HepG2 (cell line): ENCODE measurements around the gene EGLN1. TPM values are rescaled to one million over a fixed set of nuclear protein-coding genes. Genes with fewer than 3 reads are reported as not detected.

Experiments used
- ATAC-seq: fragments of 200-7000 bp; cut with Tn5 transposase; 3 replicates; pipeline ENCODE4 v1.9.1; 2020; ENCODE audit warnings: mild to moderate bottlenecking, moderate library complexity
- BruUV-seq: library from RNA; stranded (reverse); fragments of 400-500 nt; replicated peaks from 2 replicates; lab custom pipeline; 2021; lab: Mats Ljungman, UMichigan
- CTCF ChIA-PET: fragments of 300-600 bp; formaldehyde crosslinking; extraction: SDS; loops from one replicate; lab custom pipeline; 2021; ENCODE audit warnings: low total read pairs, inconsistent platforms, low intra/inter-chr PET ratio; lab: Yijun Ruan, JAX
- POLR2A ChIA-PET: fragments of 350-600 bp; sonication (Branson Sonifier 250); formaldehyde crosslinking; loops from one replicate; lab custom pipeline; 2020; ENCODE audit warnings: antibody characterized with exemption, inconsistent platforms; lab: Yijun Ruan, JAX
- DNase-seq: peaks from one replicate; pipeline ENCODE4 v3.0.0-alpha.2; 2015; ENCODE audit warnings: low spot score
- FAIRE-seq: peaks from 3 replicates; lab custom pipeline; 2011; peaks lifted over from hg19 to GRCh38; lab: Jason Lieb, UNC
- H2AFZ ChIP-seq: one replicate; pipeline ENCODE4 v1.6.1; 2011; ENCODE audit warnings: low read length, inconsistent platforms
- H3K27ac ChIP-seq: fragments of 300-600 bp; 3 replicates; pipeline ENCODE4 v1.8.0; 2011; ENCODE audit warnings: mixed run types, mild to moderate bottlenecking, mixed read lengths, low read length, inconsistent platforms; ENCODE audit not compliant: insufficient read depth; ENCODE audit errors: extremely low read length
- H3K27me3 ChIP-seq, 2 experiments: fragments of 200-600 bp in 1 of 2; 2 replicates in 1 of 2; 3 replicates in 1 of 2; pipeline versions ENCODE4 v1.6.0 to v1.8.0; 2011; ENCODE audit warnings: low read length in 2 of 2, mild to moderate bottlenecking in 2 of 2, moderate library complexity in 2 of 2, inconsistent platforms in 1 of 2; ENCODE audit not compliant: insufficient read depth in 2 of 2, control insufficient read depth in 1 of 2
- H3K36me3 ChIP-seq, 2 experiments: fragments of 200-600 bp in 1 of 2; replicated peaks in 1 of 2; 2 replicates in 1 of 2; 3 replicates in 1 of 2; pipeline versions ENCODE4 v1.5.1 to v1.8.0; 2011; ENCODE audit warnings: low read length in 2 of 2, inconsistent platforms in 1 of 2; ENCODE audit not compliant: insufficient read depth in 2 of 2, control insufficient read depth in 1 of 2
- H3K4me1 ChIP-seq: 2 replicates; pipeline ENCODE4 v1.5.1; 2012; ENCODE audit warnings: low read length, inconsistent platforms; ENCODE audit not compliant: insufficient read depth
- H3K4me2 ChIP-seq: 2 replicates; pipeline ENCODE4 v1.6.0; 2011; ENCODE audit warnings: low read depth, low read length, inconsistent platforms
- H3K4me3 ChIP-seq, 3 experiments: fragments of 200-600 bp in 1 of 3; sonication (generic), shearing (Covaris generic) in 1 of 3; replicated peaks in 1 of 3; 2 replicates each; pipeline ENCODE4 v1.5.1; 2011 to 2016; ENCODE audit warnings: low read length in 3 of 3, inconsistent platforms in 2 of 3, low read depth in 2 of 3, mild to moderate bottlenecking in 2 of 3, control low read depth in 1 of 3, mixed read lengths in 1 of 3; ENCODE audit not compliant: insufficient read depth in 1 of 3
- H3K79me2 ChIP-seq: one replicate; pipeline ENCODE4 v1.6.1; 2011; ENCODE audit warnings: low read length, inconsistent platforms; ENCODE audit not compliant: insufficient read depth
- H3K9ac ChIP-seq: 2 replicates; pipeline ENCODE4 v1.6.0; 2011; ENCODE audit warnings: mild to moderate bottlenecking, low read depth, low read length, inconsistent platforms; ENCODE audit not compliant: insufficient read depth
- H3K9me3 ChIP-seq: 2 replicates; pipeline ENCODE4 v1.5.1; 2012; ENCODE audit warnings: mild to moderate bottlenecking, low read length
- H4K20me1 ChIP-seq: 2 replicates; pipeline ENCODE4 v1.6.0; 2011; ENCODE audit warnings: inconsistent platforms, mild to moderate bottlenecking, low read length, moderate library complexity; ENCODE audit not compliant: insufficient read depth
- CCAR2 ChIP-seq: fragments of 200-400 bp; formaldehyde crosslinking; optimal IDR thresholded peaks from 2 replicates; pipeline ENCODE3; 2018; ENCODE audit warnings: low read depth, mild to moderate bottlenecking, low read length, moderate library complexity
- HIVEP1 ChIP-seq: sonication (generic); formaldehyde crosslinking; IDR thresholded peaks from 2 replicates; pipeline ENCODE4 v1.4.0; 2020; ENCODE audit warnings: mild to moderate bottlenecking, missing genetic modification reagents
- JARID2 ChIP-seq: sonication (generic); formaldehyde crosslinking; IDR thresholded peaks from 2 replicates; pipeline ENCODE4 v1.8.1; 2023; ENCODE audit warnings: missing genetic modification reagents, inconsistent platforms; ENCODE audit not compliant: insufficient replicate concordance
- SOX5 ChIP-seq: IDR thresholded peaks from 2 replicates; pipeline ENCODE4 v1.6.1; 2016; ENCODE audit warnings: borderline replicate concordance
- YY1 ChIP-seq: IDR thresholded peaks from 2 replicates; pipeline ENCODE4 v1.6.1; 2011; ENCODE audit warnings: low read length, low read depth, moderate library complexity, mild to moderate bottlenecking; ENCODE audit not compliant: insufficient read depth, insufficient replicate concordance
- ZNF407 ChIP-seq: sonication (generic); formaldehyde crosslinking; IDR thresholded peaks from one replicate; pipeline ENCODE4 v1.5.1; 2020; ENCODE audit warnings: mild to moderate bottlenecking, missing genetic modification reagents; ENCODE audit errors: not compliant biosample characterization
- WGBS: methylation state at CpG from one replicate; pipeline ENCODE4 v1.1.6; 2017; ENCODE audit warnings: low lambda C conversion rate; 5-methylcytosine and 5-hydroxymethylcytosine counted together
- in situ Hi-C: cut with HindIII; loops from 2 replicates; pipeline ENCODE4 v1.10.0; 2017; ENCODE audit warnings: low pct_unique_long_range_greater_than_20kb; ENCODE audit not compliant: extremely low pct_ligation_motif_present
- intact Hi-C: fragments of 100-400 bp; cut with micrococcal nuclease; formaldehyde crosslinking; loops from one replicate; pipeline ENCODE4 v1.10.0; 2022; ENCODE audit not compliant: unreplicated experiment
- polyA plus RNA-seq, 8 experiments: library from polyadenylated mRNA; depleted of rRNA in 3 of 8; stranded (reverse) in 7 of 8; unstranded in 1 of 8; fragments of >200 nt; fragmentation: Illumina TruSeq in 4 of 8; extraction: Trizol in 4 of 8; gene quantifications; 2 replicates each; pipeline versions ENCODE4 v1.2.1 to v1.2.3, GENCODE V29; 2011 to 2016; ENCODE audit warnings: low read depth in 4 of 8, missing spikeins in 1 of 8, mixed read lengths in 1 of 8; ENCODE audit not compliant: insufficient read depth in 1 of 8
- total RNA-seq, 5 experiments: library from RNA; depleted of rRNA; stranded (reverse); fragments of >200 nt; fragmentation: Illumina TruSeq; extraction: Trizol; gene quantifications; 2 replicates each; pipeline ENCODE4 v1.2.3, GENCODE V29; 2016; ENCODE audit warnings: low read depth in 1 of 5

The EGLN1 gene
- total and polyA plus RNA-seq, 2 of the 13 experiments (the other 11 are each of a cell fraction or from before 2014, with no cell fraction given): 34.4 to 44.1 TPM

- FAIRE-seq (no peak), ATAC-seq (no peak), DNase-seq (no peak)
- H3K79me2 ChIP-seq: no peaks in the 10 kb centered on the region
- CTCF ChIA-PET: no interaction called here
- TF ChIP-seq CCAR2 (no peak), YY1 (no peak), ZNF407 (CRISPR knock-in tag) (no peak), HIVEP1 (CRISPR knock-in tag) (no peak), SOX5 (CRISPR knock-in tag) (no peak), JARID2 (CRISPR knock-in tag) (no peak)
- no peaks in the 10 kb centered on the region; the same call in 1 of the 2 replicates for H3K9me3 ChIP-seq
- H3K4me2 ChIP-seq: no peak overlapping the region
- in situ Hi-C loops (no loop called here), intact Hi-C loops (no loop called here)
- H3K27ac ChIP-seq: no peak overlapping the region
- no peak overlapping the region for H2AFZ ChIP-seq
- H3K36me3 ChIP-seq: no peaks in the 10 kb centered on the region
- H4K20me1 ChIP-seq: no peaks in the 10 kb centered on the region
- no peaks in the 10 kb centered on the region for H3K4me1 ChIP-seq
- H3K4me3 ChIP-seq: no peak overlapping the region
- peaks cover 0 to 6% of the 10 kb centered on the region in 2 experiments; a peak in 1 of 5 replicates for H3K27me3 ChIP-seq
- POLR2A ChIA-PET: no interaction called here
- BruUV-seq: no TSS peak
- H3K9ac ChIP-seq: no peak overlapping the region
- WGBS: 62% methylated on average over 4 of the region's 5 CpGs
Observed at GRCh38 chr1:231446138-231446537, 24.1 kb upstream of the EGLN1 start.
